Activated T-cell treated with anti-CD3 and anti-CD28 coated beads, Interleukin-2, amount 50 U/mL, for 1 hour (primary cell): ENCODE data around the gene ZNF341.
"Not testable (repeated sequence)": the region's sequence is repeated elsewhere in the genome, so short reads cannot be mapped to it uniquely, and the experiment has no call there.

ENCODE experiments used
- DNase-seq: peaks from one replicate; pipeline ENCODE4 v3.0.0-alpha.2; 2020

The ZNF341 gene

DNA sequence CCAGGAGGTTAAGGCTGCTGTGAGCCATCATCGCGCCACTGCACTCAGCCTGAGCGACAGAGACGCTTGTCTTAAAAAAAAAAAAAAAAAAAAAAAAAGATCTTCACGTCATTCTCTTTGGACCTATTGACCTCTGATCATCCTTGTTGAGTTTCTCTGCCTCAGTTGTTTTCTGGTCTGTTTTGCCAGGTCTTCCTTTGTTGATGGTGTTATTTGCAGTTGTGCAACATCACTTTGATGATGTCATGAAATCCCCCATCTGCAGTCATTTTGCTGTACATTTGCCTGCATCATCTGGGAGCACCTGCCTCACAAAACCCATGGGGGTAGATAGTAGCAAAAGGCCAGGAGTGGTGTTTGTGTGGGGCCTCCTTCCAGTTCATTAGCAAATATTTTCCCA lies 40.1 kb downstream of the ZNF341 start:
- DNase-seq, result no peak

- no peak for DNase-seq
These were observed 40.6 kb downstream of the ZNF341 start for GRCh38 chr20:33772439-33772838.

- DNase-seq, result no peak
These were observed 41.8 kb downstream of the ZNF341 start for GRCh38 chr20:33773412-33774089.

DNA sequence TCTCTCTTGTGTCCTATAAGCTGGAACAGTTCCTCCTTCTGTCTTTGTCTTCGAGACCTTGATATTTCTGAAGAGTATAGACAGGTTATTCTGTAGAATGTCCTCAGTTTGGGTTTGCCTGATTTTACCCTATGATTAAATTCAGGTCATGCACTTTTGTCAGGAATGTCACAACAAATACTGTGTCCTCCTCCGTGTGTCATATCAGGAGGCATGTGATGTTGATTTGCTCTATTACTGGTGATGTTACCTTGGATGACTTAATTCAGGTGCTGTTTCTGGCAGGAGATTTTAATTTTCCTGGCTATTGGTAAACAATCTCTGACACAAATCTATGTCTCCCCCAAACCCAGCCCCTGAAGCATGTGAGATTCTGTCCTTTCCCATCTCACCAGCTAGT lies 46.0 kb downstream of the ZNF341 start:
- DNase-seq, result no peak

- DNase-seq, result no peak
These were observed 49.3 kb downstream of the ZNF341 start for GRCh38 chr20:33781133-33781532.

GRCh38 chr20:33781945-33782344 lies 50.1 kb downstream of the ZNF341 start:
- DNase-seq, result no peak

DNA sequence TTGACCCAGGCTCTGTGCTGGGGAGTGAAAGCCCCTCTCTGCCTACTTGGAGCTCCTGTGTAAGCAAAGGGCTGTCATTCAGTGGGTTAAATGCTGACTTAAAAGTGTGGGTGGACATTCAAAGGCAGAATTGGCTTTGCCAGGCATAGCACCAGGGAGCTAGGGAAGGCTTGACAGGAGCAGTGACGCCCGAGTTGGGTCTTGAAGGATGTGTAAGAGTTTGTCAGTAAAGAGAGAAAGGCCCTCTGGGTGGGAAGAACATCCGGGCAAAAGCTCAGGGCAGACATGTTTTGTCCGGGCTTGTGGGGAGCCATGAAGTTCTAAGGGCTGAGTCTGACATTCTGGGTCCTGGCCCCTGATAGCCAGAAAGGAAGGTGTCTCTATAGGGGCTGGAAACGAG lies 51.5 kb downstream of the ZNF341 start:
- no peak for DNase-seq

- DNase-seq, result no peak
These were observed 52.0 kb downstream of the ZNF341 start for GRCh38 chr20:33783818-33784217.

GRCh38 chr20:33784225-33784624 lies 52.4 kb downstream of the ZNF341 start:
- no peak for DNase-seq

DNA sequence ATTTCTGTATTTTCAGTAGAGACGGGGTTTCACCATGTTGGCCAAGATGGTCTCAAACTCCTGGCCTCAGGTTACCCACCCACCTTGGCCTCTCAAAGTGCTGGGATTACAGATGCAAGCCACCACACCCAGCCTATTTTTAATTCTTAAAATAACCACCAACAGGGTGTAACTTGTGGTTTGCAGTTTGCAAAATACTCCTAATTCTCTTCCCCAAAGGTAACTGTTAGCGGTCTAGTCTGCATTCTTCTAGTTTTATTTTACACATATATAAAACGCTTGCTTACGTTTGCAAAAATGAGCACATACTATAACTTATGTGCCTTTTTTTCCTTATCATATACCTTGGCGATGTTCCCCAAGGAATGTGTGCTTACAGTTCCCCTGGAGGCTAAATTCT lies 53.7 kb downstream of the ZNF341 start:
- no peak for DNase-seq

GRCh38 chr20:33787253-33787891 lies 55.6 kb downstream of the ZNF341 start:
- no peak for DNase-seq

DNA sequence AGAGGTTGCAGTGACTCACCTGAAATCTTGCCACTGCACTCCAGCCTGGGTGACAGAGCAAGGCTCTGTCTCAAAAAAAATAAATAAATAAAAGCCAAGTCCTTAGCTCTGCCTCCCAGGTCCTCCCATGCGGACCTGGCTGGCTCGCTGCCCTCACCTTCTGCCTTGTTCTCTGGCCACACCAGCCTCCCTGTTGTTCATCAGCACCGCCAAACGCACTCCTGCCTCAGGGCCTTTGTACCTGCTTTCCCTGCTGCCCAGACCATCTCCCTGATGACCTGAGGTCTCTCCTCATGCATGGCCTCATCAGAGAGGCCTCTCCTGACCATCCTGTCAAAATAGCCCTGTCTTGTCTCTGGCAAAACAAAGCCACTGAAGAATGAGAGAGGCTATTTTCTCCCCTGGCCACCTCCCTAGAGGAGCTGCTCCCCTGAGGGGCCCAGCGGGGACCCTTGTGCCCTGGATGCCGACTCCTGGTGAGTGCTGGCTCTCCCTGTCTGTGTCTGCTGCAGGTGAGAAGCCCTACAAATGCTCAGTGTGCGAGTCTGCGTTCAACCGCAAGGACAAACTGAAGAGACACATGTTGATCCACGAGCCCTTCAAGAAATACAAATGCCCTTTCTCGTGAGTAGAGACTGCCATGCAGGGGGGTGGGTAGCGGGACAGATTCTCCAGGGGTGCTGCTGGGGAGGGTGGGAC lies 56.7 kb downstream of the ZNF341 start:
- DNase-seq, result no peak

DNA sequence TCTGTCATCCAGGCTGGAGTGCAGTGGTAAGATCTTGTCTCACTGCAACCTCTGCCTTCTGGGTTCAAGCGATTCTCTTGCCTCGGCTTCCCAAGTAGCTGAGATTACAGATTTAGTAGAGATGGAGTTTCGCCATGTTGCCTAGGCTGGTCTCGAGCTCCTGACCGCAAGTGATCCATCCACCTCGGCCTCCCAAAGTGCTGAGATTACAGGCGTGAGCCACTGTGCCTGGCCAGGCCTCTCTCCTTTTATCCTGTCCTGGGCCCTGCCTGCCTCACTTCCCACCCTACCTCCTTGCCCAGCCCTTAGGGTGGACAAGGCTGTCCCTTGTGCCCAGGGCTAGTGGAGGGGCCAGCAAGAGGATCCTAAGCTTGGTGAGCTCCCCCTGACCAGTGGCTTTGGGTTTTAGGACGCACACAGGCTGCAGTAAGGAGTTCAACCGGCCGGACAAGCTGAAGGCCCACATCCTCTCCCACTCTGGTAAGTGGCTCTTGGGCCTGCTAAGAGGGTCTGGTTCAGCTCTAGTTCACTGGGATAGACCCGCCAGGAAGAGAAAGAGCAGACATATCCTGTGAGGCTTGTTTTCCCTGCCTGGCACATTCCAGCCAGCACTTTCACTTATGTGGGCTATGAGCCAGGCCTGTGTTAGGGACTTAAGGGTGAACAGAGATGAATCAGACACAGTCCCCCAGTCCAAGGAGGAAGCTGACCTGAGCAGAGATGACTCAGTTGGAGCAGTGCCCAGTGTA lies 57.5 kb downstream of the ZNF341 start:
- no peak for DNase-seq

DNA sequence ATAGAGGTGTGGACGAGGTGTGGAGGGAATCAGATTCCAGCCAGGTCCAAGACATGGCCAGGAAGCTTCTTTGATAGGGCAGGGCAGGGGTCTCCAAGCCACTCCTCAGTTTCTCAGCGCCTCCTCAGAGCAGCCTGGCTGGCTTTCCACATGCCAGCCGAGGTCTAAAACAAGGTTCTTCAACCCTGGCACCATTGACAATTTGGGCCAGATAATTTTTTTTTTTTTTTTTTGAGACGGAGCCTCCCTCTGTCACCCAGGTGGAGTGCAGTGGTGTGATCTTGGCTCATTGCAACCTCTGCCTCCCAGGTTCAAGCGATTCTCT lies 58.0 kb downstream of the ZNF341 start:
- no peak for DNase-seq

GRCh38 chr20:33790566-33790965 lies 58.8 kb downstream of the ZNF341 start:
- DNase-seq, result no peak

- DNase-seq, result no peak
These were observed 59.2 kb downstream of the ZNF341 start for GRCh38 chr20:33791021-33791420.

DNA sequence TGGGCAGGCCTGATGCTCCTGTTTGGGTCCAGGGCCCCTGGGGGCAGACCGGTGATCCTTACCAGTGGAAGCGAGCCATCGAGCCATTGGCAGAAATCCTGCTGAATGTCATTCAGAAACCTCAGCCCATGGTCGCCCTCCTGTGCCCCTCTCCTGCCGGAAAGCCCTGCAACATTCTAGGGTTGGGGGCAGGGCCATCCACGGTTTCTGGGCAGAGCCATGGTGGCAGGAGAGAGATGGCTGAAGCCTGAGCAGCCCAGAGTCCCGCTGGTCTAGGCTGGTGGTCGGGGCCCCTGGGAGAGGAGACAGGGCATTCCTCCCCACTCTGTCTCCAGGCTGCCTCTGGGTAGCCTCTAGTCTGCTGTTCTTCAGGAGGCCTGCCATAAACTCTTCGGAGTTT lies 59.7 kb downstream of the ZNF341 start:
- DNase-seq, result no peak

DNA sequence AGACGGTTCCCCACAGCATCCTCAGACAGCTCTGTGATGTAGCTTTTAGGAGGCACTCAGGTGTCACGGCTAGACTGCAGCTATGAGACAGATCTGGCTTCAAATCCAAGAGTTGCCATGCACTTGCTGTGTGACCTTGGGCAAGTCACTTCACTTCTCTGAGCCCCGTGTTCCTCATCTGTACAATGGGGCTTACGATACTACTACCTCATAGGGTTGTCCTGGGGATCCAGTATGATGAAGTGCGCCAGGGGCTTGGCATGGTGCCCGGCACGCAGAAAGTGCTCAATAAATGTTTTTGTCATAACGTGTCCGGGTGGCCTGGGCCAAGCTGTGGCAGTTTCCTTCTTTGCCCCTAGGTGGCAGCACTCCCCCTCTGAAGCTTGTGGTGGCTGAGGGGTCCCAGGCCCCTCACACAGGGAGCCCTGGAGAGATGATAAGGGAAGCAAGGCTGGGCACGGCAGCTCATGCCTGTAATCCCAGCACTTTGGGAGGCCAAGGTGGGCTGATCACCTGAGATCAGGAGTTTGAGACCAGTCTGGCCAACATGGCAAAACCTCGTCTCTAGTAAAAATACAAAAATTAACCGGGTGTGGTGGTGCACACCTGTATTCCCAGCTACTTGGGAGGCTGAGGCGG lies 60.3 kb downstream of the ZNF341 start:
- DNase-seq, result peak; percentile 65

GRCh38 chr20:33792598-33792989 lies 60.8 kb downstream of the ZNF341 start:
- not testable (repeated sequence) for DNase-seq

DNA sequence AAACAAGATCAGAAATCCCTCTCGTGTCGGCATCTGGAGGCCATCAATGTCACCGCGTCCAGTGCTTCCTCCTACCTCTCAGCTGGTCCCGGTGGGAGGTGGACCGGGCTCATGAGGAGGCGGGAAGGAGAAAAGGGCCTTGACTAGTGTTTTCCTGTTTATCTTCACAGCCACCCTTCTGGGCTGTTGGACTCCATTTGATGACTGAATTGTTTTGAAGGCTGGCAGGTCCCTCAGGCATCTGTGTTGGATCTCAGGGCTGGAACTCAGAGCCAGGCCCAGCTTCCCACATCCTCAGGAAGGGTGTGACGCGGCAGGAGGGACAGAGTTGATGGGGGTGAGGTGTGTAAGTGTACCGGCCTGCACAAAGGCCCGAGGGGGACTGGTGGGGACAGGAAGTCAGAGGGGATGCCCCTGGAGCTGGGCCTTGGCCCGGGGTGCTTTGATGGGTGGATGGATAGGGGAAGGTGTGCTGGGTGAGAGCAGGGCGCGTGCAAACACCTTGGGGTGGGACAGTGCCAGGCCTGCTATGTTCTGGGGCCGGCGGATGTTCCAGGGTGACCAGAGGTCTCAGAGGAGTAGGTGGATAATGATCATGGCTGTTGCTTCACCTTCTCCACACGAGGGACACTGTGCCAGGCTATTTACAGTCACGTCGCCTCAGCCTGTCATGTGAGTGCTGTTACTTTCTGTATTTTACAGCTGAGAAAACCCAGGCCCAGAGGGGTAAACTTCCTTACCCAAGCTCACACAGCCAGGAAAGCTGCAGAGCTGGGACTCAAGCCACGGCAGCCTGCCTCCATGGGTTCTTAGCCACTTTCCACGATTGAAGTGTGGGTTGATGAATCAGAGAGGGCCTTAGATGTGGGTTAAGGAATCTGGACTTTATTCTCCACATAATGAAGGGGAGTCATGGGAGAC lies 61.5 kb downstream of the ZNF341 start:
- no peak for DNase-seq

GRCh38 chr20:33796263-33796906 lies 64.6 kb downstream of the ZNF341 start:
- no peak for DNase-seq
